Measurements from ENCODE around the gene DENND1C. TPM values are rescaled to one million over a fixed set of nuclear protein-coding genes. Genes with fewer than 3 reads are reported as not detected.

The DENND1C gene
- total RNA-seq, 1 experiment from 2014 or later = not detected

DNA sequence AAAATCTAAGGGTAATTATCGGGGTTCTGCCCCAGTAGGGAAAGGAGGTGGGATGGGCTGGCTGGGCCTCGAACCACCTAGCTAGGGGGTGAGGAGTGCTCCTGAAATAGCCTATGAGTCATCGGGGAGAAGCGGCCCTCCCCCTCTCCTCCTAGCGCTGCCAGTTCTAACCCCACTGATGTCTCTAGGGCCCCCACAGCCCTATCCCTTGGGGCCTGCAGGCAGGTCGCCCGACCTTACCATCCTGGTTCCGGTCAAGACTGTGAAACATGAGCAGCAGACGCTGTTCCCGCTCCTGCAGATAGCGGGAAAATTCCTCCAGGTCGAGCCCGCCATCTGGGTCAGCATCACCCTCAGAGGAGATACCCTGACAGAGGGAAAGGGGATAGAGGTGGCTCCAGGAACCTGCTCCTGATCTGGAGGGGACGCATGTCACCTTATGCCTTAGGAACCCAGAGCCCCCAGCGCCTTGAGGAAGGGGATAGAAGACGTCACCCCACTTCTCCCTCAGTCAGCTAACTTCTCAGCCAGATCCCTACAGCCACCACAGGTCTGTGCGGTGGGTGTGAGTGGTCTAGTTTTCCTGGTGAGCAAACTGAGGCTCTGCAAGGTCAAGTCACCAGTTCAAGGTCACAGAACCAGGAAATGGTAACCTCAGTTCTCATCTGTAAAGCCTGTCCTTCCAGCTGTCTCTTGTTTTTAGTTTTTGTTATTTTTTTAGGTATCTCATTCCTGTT lies 23.5 kb downstream of the DENND1C start:
- CTCF ChIA-PET = no interaction called here
- no peak for DNase-seq
- H3K27ac Mint-ChIP-seq (ENCODE audit: unreplicated experiment) = no peak overlapping the region
- H3K4me1 Mint-ChIP-seq (ENCODE audit: low read depth, unreplicated experiment) = peaks cover 9% of the 10 kb centered on the region
- TF ChIP-seq, protein P1, sequence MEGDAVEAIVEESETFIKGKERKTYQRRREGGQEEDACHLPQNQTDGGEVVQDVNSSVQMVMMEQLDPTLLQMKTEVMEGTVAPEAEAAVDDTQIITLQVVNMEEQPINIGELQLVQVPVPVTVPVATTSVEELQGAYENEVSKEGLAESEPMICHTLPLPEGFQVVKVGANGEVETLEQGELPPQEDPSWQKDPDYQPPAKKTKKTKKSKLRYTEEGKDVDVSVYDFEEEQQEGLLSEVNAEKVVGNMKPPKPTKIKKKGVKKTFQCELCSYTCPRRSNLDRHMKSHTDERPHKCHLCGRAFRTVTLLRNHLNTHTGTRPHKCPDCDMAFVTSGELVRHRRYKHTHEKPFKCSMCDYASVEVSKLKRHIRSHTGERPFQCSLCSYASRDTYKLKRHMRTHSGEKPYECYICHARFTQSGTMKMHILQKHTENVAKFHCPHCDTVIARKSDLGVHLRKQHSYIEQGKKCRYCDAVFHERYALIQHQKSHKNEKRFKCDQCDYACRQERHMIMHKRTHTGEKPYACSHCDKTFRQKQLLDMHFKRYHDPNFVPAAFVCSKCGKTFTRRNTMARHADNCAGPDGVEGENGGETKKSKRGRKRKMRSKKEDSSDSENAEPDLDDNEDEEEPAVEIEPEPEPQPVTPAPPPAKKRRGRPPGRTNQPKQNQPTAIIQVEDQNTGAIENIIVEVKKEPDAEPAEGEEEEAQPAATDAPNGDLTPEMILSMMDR (IDR thresholded peaks at IDR 0.05; ENCODE audit: unreplicated experiment) = no peak
- no peaks in the 10 kb centered on the region for H3K27me3 Mint-ChIP-seq (ENCODE audit: unreplicated experiment)
- peak overlapping the region; percentile 88 for H3K4me3 Mint-ChIP-seq (ENCODE audit: low read depth, unreplicated experiment)
- H3K36me3 Mint-ChIP-seq (ENCODE audit: insufficient read depth, unreplicated experiment) = peaks cover 30% of the 10 kb centered on the region
- intact Hi-C loops (cut with micrococcal nuclease; ENCODE audit: unreplicated experiment) = no loop called here
- TSS peak; percentile 58 for BruUV-seq (replicated peaks)
- H3K9me3 Mint-ChIP-seq (ENCODE audit: low read depth, unreplicated experiment) = no peaks in the 10 kb centered on the region

DNA sequence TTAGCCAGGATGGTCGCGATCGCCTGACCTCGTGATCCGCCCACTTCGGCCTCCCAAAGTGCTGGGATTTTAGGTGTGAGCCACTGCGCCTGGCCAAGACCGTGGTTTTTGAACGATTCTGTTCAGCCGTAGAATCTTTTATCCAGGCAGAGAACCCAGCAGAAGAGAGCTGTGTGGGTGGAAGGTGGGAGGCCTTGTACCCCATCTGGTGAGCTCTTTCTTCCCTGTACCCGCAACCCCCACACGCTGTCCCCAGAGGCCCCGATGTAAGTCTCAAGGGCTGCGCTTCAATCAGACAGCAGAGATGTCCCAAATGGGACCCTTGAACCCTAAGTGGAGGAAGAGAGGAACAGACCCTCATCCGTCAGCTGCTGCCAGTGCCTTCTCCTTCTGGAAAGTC lies 25.7 kb downstream of the DENND1C start:
- Mint-ChIP-seq H3K4me1 (ENCODE audit: low read depth, unreplicated experiment) (peaks cover 9% of the 10 kb centered on the region), H3K4me3 (ENCODE audit: low read depth, unreplicated experiment) (no peak overlapping the region), H3K9me3 (ENCODE audit: low read depth, unreplicated experiment) (no peaks in the 10 kb centered on the region), H3K27ac (ENCODE audit: unreplicated experiment) (no peak overlapping the region), H3K36me3 (ENCODE audit: insufficient read depth, unreplicated experiment) (peaks cover 40% of the 10 kb centered on the region), H3K27me3 (ENCODE audit: unreplicated experiment) (no peaks in the 10 kb centered on the region)
- TF ChIP-seq, protein P1 (IDR thresholded peaks at IDR 0.05; ENCODE audit: unreplicated experiment) = no peak
- DNase-seq = no peak
- CTCF ChIA-PET = no interaction called here
- intact Hi-C loops (cut with micrococcal nuclease; ENCODE audit: unreplicated experiment) = no loop called here
- BruUV-seq (replicated peaks) = no TSS peak

DNA sequence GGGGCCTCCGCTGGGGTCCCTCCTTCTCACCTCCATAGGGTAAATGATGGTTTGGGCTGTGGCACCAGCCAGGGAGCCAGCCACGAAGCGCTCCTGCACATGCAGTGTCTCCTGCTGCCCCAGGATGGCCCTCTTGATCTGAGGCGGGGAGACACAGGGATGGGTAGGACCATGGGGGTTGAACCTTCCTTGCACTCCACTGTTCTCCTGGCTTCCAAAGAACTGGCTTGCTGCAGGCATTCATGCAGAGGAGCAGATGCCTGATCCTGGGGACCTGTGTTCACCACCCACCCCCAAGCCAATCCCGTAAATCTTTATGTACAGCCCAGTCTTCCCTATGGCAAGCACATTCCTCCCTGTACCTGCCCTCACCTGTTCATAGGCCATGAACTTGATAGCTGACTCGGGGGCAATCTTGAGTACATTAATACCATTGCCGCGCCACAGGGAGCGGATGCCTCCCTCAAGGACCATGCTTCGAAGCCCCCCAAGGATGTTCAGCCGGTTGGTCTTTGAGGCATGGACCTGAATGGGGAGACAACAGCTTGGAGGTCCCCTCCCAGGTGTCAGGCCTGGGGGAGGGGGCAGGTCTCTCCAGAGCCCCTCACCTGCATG lies 27.5 kb downstream of the DENND1C start:
- Mint-ChIP-seq H3K27me3 (ENCODE audit: unreplicated experiment) (no peaks in the 10 kb centered on the region), H3K9me3 (ENCODE audit: low read depth, unreplicated experiment) (no peaks in the 10 kb centered on the region), H3K4me1 (ENCODE audit: low read depth, unreplicated experiment) (peaks cover 9% of the 10 kb centered on the region), H3K36me3 (ENCODE audit: insufficient read depth, unreplicated experiment) (peaks cover 31% of the 10 kb centered on the region), H3K27ac (ENCODE audit: unreplicated experiment) (no peak overlapping the region), H3K4me3 (ENCODE audit: low read depth, unreplicated experiment) (no peak overlapping the region)
- DNase-seq = no peak
- no TSS peak for BruUV-seq (replicated peaks)
- CTCF ChIA-PET = no interaction called here
- intact Hi-C loops (cut with micrococcal nuclease; ENCODE audit: unreplicated experiment) = no loop called here
- TF ChIP-seq, protein P1 (IDR thresholded peaks at IDR 0.05; ENCODE audit: unreplicated experiment) = no peak

DNA sequence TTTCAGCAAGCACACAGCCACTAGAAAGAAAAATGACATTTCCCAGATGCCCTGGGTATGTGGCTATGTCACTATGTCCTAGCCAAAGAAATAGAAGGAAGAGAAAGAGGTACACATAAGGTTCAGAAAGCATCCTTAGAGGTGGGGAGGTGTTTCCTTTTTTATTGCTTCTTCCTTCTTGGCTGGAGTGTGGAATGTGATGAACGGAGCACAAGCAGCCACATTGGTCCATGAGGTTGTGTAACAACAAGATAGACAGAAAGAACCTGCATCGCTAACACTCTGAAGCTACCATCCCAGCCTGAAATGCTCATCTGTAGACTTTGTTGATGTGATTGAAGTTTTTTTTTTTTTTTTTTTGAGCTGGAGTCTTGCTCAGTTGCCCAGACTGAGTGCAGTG lies 28.7 kb downstream of the DENND1C start:
- peaks cover 24% of the 10 kb centered on the region for H3K36me3 Mint-ChIP-seq (ENCODE audit: insufficient read depth, unreplicated experiment)
- no peak for DNase-seq
- no peaks in the 10 kb centered on the region for H3K4me1 Mint-ChIP-seq (ENCODE audit: low read depth, unreplicated experiment)
- H3K9me3 Mint-ChIP-seq (ENCODE audit: low read depth, unreplicated experiment) = no peaks in the 10 kb centered on the region
- no peaks in the 10 kb centered on the region for H3K27me3 Mint-ChIP-seq (ENCODE audit: unreplicated experiment)
- TF ChIP-seq, protein P1 (IDR thresholded peaks at IDR 0.05; ENCODE audit: unreplicated experiment) = no peak
- no peak overlapping the region for H3K4me3 Mint-ChIP-seq (ENCODE audit: low read depth, unreplicated experiment)
- CTCF ChIA-PET = no interaction called here
- no peak overlapping the region for H3K27ac Mint-ChIP-seq (ENCODE audit: unreplicated experiment)
- BruUV-seq (replicated peaks) = no TSS peak
- intact Hi-C loops (cut with micrococcal nuclease; ENCODE audit: unreplicated experiment) = no loop called here
